ENCODE measurements around the gene MYOCD. TPM values are rescaled to one million over a fixed set of nuclear protein-coding genes. Genes with fewer than 3 reads are reported as not detected.

The MYOCD gene
- total RNA-seq, 1 donor from 2014 or later, result not detected

GRCh38 chr17:12709063-12709462, 43.4 kb downstream of the MYOCD start:
- intact Hi-C loops (cut with micrococcal nuclease), result no loop called here

GRCh38 chr17:12712415-12712814, 46.7 kb downstream of the MYOCD start:
- intact Hi-C loops (cut with micrococcal nuclease), result no loop called here

- intact Hi-C loops (cut with micrococcal nuclease), result no loop called here
Measured at GRCh38 chr17:12712941-12713340, 47.3 kb downstream of the MYOCD start.

- intact Hi-C loops (cut with micrococcal nuclease), result no loop called here
Measured at GRCh38 chr17:12719948-12720347, 54.3 kb downstream of the MYOCD start.

GRCh38 chr17:12721581-12721980, 55.9 kb downstream of the MYOCD start:
- intact Hi-C loops (cut with micrococcal nuclease), result no loop called here

- intact Hi-C loops (cut with micrococcal nuclease), result no loop called here
Measured at GRCh38 chr17:12722282-12722681, 56.6 kb downstream of the MYOCD start.

GRCh38 chr17:12726131-12726530, 60.4 kb downstream of the MYOCD start:
- intact Hi-C loops (cut with micrococcal nuclease), result no loop called here

- intact Hi-C loops (cut with micrococcal nuclease), result no loop called here
Measured at GRCh38 chr17:12727076-12727760, 61.5 kb downstream of the MYOCD start.

GRCh38 chr17:12727881-12728280, 62.2 kb downstream of the MYOCD start:
- intact Hi-C loops (cut with micrococcal nuclease), result no loop called here

- intact Hi-C loops (cut with micrococcal nuclease), result no loop called here
Measured at GRCh38 chr17:12729086-12729485, 63.4 kb downstream of the MYOCD start.

GRCh38 chr17:12730421-12730820, 64.7 kb downstream of the MYOCD start:
- intact Hi-C loops (cut with micrococcal nuclease), result no loop called here

- intact Hi-C loops (cut with micrococcal nuclease), result no loop called here
Measured at GRCh38 chr17:12730931-12731521, 65.3 kb downstream of the MYOCD start.

- intact Hi-C loops (cut with micrococcal nuclease), result no loop called here
Measured at GRCh38 chr17:12731839-12732238, 66.1 kb downstream of the MYOCD start.

GRCh38 chr17:12732366-12732765, 66.7 kb downstream of the MYOCD start:
- intact Hi-C loops (cut with micrococcal nuclease), result no loop called here

- intact Hi-C loops (cut with micrococcal nuclease), result no loop called here
Measured at GRCh38 chr17:12734926-12735325, 69.2 kb downstream of the MYOCD start.

- intact Hi-C loops (cut with micrococcal nuclease), result no loop called here
Measured at GRCh38 chr17:12735517-12735916, 69.8 kb downstream of the MYOCD start.

GRCh38 chr17:12736526-12736925, 70.8 kb downstream of the MYOCD start:
- intact Hi-C loops (cut with micrococcal nuclease), result no loop called here

GRCh38 chr17:12737740-12738469, 72.2 kb downstream of the MYOCD start:
- intact Hi-C loops (cut with micrococcal nuclease), result no loop called here

- intact Hi-C loops (cut with micrococcal nuclease), result no loop called here
Measured at GRCh38 chr17:12738624-12739023, 72.9 kb downstream of the MYOCD start.

GRCh38 chr17:12739500-12739899, 73.8 kb downstream of the MYOCD start:
- intact Hi-C loops (cut with micrococcal nuclease), result no loop called here

GRCh38 chr17:12743046-12743445, 77.4 kb downstream of the MYOCD start:
- intact Hi-C loops (cut with micrococcal nuclease), result loop anchor here (2.0 kb wide), 1 partner anchor 486 kb away; no protein-coding TSS in a partner anchor

- intact Hi-C loops (cut with micrococcal nuclease), result no loop called here
Measured at GRCh38 chr17:12744298-12744697, 78.6 kb downstream of the MYOCD start.
